ENCODE data around the gene PUDP. TPM values are rescaled to one million over a fixed set of nuclear protein-coding genes. Genes with fewer than 3 reads are reported as not detected.

Gene PUDP
- total and polyA plus RNA-seq, 10 donors: 9.2 to 27.2 (median 21.1) TPM

GRCh38 chrX:7109838-7110793, 37.8 kb downstream of the PUDP start:
- Histone ChIP-seq H3K27ac (peak overlapping the region in 5 of 8 donors; percentile 42 to 62 (median 53)), H3K27me3 (replicated peaks in 1 of 7) (no peaks in the 10 kb centered on the region), H3K36me3 (peaks cover 0 to 14% (median 6%) of the 10 kb centered on the region in 6 donors), H3K4me1 (peaks cover 11 to 34% (median 19%) of the 10 kb centered on the region in 6 donors), H3K9me3 (no peaks in the 10 kb centered on the region), H3K4me3 (no peak overlapping the region)
- no peak for DNase-seq
- intact Hi-C loops (cut with DNase I; ENCODE audit: low total_unique reads): no loop called here
- TF ChIP-seq POLR2AphosphoS5 (IDR thresholded peaks at IDR 0.05) (no peak), POLR2A (IDR thresholded peaks at IDR 0.05) (no peak)
- TF ChIP-seq, protein P1, sequence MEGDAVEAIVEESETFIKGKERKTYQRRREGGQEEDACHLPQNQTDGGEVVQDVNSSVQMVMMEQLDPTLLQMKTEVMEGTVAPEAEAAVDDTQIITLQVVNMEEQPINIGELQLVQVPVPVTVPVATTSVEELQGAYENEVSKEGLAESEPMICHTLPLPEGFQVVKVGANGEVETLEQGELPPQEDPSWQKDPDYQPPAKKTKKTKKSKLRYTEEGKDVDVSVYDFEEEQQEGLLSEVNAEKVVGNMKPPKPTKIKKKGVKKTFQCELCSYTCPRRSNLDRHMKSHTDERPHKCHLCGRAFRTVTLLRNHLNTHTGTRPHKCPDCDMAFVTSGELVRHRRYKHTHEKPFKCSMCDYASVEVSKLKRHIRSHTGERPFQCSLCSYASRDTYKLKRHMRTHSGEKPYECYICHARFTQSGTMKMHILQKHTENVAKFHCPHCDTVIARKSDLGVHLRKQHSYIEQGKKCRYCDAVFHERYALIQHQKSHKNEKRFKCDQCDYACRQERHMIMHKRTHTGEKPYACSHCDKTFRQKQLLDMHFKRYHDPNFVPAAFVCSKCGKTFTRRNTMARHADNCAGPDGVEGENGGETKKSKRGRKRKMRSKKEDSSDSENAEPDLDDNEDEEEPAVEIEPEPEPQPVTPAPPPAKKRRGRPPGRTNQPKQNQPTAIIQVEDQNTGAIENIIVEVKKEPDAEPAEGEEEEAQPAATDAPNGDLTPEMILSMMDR (IDR thresholded peaks at IDR 0.05 in 8 of 11, conservative IDR thresholded peaks at IDR 0.05 in 3 of 11): no peak
- WGBS, 5 donors: 52 to 77% (median 71%) methylated on average over 8 to 12 of the region's 12 CpGs

DNA sequence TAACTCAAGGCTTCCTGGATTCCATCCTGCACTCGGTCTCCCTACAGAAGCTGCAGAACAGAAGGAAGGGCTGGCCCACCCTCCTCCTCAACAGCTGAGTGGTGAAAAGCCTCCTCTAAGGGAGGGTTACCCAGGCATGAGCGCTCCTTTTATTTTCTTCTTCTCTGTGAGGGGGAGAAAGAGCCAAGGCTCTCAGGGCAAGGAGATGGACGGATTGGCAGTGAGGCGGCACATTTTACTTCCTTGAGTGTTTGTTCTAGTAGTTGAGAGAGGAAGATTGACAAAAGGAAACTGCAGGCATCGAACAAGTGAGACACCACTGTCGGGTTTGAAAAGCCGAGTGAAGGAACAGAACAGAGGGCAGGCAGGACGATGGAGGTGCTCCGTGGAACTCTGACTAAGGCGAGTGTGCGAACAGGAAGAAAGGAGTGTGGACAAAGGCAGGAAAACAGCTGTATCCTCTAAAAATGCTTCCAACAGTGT, 38.9 kb downstream of the PUDP start:
- TF ChIP-seq, protein P1 (IDR thresholded peaks at IDR 0.05 in 8 of 11, conservative IDR thresholded peaks at IDR 0.05 in 3 of 11): no peak
- TF ChIP-seq POLR2AphosphoS5 (IDR thresholded peaks at IDR 0.05) (no peak), POLR2A (IDR thresholded peaks at IDR 0.05) (no peak)
- H3K27me3 ChIP-seq (replicated peaks in 1 of 7): no peaks in the 10 kb centered on the region
- peaks cover 0 to 24% (median 14%) of the 10 kb centered on the region in 6 donors for H3K36me3 ChIP-seq
- H3K27ac ChIP-seq: peak overlapping the region in 6 of 8 donors; percentile 38 to 62 (median 50)
- 14 to 32% (median 24%) methylated on average over 11 of the region's 11 CpGs for WGBS, 5 donors
- DNase-seq: no peak
- peak overlapping the region in 2 of 8 donors; percentile 6 to 19 for H3K4me3 ChIP-seq
- peaks cover 11 to 34% (median 19%) of the 10 kb centered on the region in 6 donors for H3K4me1 ChIP-seq
- no peaks in the 10 kb centered on the region for H3K9me3 ChIP-seq
- intact Hi-C loops (cut with DNase I; ENCODE audit: low total_unique reads): no loop called here

- H3K36me3 ChIP-seq: peaks cover 0 to 34% (median 17%) of the 10 kb centered on the region in 6 donors
- no peak overlapping the region for H3K27ac ChIP-seq
- TF ChIP-seq POLR2AphosphoS5 (IDR thresholded peaks at IDR 0.05) (no peak), POLR2A (IDR thresholded peaks at IDR 0.05) (no peak)
- TF ChIP-seq, protein P1 (IDR thresholded peaks at IDR 0.05 in 8 of 11, conservative IDR thresholded peaks at IDR 0.05 in 3 of 11): no peak
- WGBS, 5 donors: 85 to 95% (median 93%) methylated on average over 3 to 5 of the region's 5 CpGs
- H3K27me3 ChIP-seq (replicated peaks in 1 of 7): no peaks in the 10 kb centered on the region
- no peak for DNase-seq
- intact Hi-C loops (cut with DNase I; ENCODE audit: low total_unique reads): no loop called here
- H3K9me3 ChIP-seq: peaks cover 0 to 1% (median 0%) of the 10 kb centered on the region in 8 donors
- no peak overlapping the region for H3K4me3 ChIP-seq
- H3K4me1 ChIP-seq: peaks cover 11 to 34% (median 19%) of the 10 kb centered on the region in 6 donors
These were observed 39.9 kb downstream of the PUDP start for GRCh38 chrX:7108030-7108429.

DNA sequence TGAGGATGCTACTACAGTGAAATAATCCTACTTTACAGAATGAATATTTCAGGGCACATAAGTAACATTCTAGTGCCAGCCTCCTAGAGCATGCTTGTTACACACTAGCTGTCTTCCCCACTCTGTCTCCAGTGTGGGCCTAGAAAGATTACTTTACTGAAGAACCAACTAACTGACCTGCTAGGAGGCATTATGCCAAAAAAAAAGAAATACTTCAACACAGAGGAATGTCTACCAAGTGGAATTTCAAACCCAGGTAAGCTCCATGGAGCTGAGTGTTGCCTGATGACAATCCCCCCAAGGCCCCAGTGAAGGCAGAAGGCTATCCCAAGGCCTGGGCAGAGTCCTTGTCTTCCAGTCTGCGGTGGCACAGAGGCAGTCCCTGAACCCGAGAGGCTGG, 41.3 kb downstream of the PUDP start:
- no peaks in the 10 kb centered on the region for H3K27me3 ChIP-seq (replicated peaks in 1 of 7)
- WGBS, 5 donors: 92 to 98% (median 94%) methylated on average over 2 of the region's 2 CpGs
- peaks cover 0 to 38% (median 17%) of the 10 kb centered on the region in 6 donors for H3K36me3 ChIP-seq
- TF ChIP-seq POLR2AphosphoS5 (IDR thresholded peaks at IDR 0.05) (no peak), POLR2A (IDR thresholded peaks at IDR 0.05) (no peak)
- TF ChIP-seq, protein P1 (IDR thresholded peaks at IDR 0.05 in 8 of 11, conservative IDR thresholded peaks at IDR 0.05 in 3 of 11): no peak
- intact Hi-C loops (cut with DNase I; ENCODE audit: low total_unique reads): no loop called here
- DNase-seq: no peak
- H3K9me3 ChIP-seq: peaks cover 0 to 4% (median 0%) of the 10 kb centered on the region in 8 donors
- peaks cover 11 to 34% (median 21%) of the 10 kb centered on the region in 6 donors for H3K4me1 ChIP-seq
- no peak overlapping the region for H3K27ac ChIP-seq
- H3K4me3 ChIP-seq: no peak overlapping the region

All from spleen (tissue), 11 donors.